Pulmonary artery endothelial cell (primary cell): Measurements from ENCODE around the gene GRM1. TPM values are rescaled to one million over a fixed set of nuclear protein-coding genes. Genes with fewer than 3 reads are reported as not detected.

Source experiments
- DNase-seq: peaks from one replicate; pipeline ENCODE4 v3.0.0-alpha.2; 2011; ENCODE audit warnings: low read depth, low spot score
- total RNA-seq: library from RNA; depleted of rRNA; stranded (reverse); fragments of >200 nt; gene quantifications from 2 replicates; pipeline ENCODE4 v1.2.3, GENCODE V29; 2014

GRM1 gene
- total RNA-seq, result under 0.01 TPM in 2 replicates

DNA sequence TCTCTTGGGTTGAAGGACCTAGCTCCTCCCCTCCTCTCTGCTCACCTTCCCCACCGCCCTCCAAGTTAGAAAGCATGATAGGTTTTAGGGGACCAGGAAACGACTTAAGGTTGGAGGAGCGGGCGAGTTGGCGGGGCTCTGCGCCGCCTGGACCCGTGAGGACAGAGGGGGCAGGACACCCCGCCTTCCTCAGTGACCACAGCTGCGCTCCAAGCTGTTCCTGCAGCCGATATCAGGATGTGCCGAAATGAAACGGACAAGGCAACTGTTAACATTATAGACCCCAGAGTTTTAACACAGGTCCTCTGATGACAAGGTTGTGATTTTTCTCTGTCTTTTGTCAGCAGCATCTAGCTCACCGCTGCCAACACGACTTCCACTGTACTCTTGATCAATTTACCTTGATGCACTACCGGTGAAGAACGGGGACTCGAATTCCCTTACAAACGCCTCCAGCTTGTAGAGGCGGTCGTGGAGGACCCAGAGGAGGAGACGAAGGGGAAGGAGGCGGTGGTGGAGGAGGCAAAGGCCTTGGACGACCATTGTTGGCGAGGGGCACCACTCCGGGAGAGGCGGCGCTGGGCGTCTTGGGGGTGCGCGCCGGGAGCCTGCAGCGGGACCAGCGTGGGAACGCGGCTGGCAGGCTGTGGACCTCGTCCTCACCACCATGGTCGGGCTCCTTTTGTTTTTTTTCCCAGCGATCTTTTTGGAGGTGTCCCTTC is at the start of gene GRM1:
Gene GRM1 (plus strand): TSS at position 212 of the 722 bp plus-strand sequence. CDS start 456 bp downstream, at position 668.
- DNase-seq, result no peak

DNA sequence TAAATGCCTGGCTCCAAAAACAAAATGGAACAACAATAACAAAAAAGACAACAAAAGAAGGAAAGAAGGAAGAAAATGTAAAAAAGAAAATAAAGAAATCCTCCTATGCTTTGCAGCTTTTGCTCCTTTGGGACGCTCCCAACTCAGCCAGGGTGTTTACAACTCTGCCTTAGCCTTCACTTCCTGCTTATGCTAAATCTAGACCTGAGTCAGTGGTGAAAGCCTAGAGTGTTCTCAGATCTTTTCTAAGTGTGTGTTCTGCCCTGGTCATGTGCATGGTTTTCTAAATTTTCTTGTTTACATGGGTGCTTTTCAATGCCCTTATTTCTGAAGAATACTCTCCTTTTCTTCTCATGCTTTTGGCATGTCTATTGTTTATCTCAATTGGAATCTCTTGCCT is 19.5 kb upstream of the GRM1 start:
- DNase-seq, result no peak

DNA sequence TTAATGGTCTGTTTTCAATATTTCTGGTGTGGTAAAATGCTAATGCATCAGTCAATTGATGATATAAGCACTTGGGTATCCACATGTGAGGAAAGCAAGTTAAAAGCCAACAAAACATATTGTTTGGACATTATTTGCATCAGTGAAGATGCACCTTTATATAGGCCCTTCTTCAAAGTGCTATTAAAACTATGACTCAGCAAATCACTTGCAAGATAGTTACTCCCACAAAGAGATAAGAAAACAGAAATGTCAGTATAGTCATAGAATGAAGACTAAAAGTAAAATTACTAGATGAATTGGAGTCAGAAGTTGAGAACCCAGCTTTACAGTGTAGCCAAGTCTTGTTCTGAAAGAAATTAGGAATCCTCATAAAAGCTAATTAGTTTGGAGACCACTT is 14.6 kb upstream of the GRM1 start:
- DNase-seq, result no peak

DNA sequence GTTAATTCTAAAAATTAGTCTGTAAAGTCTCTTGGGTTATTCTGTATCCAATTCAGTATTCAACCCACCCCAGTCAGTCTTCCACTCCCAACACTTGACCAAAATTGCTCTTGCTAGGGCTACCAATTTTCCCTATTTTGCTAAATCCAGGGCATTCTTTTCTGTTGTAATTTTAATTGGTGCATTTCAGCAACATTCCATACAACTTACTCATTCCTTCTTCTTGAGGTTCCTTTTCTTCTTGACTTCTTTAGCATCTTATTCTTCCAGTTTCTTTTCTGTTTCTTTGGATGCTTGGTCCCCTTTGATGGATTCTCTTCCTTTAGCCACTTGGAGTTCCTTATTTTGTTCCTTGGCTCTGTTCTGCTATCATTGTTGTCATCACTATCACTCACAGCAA is 11.2 kb upstream of the GRM1 start:
- no peak for DNase-seq

DNA sequence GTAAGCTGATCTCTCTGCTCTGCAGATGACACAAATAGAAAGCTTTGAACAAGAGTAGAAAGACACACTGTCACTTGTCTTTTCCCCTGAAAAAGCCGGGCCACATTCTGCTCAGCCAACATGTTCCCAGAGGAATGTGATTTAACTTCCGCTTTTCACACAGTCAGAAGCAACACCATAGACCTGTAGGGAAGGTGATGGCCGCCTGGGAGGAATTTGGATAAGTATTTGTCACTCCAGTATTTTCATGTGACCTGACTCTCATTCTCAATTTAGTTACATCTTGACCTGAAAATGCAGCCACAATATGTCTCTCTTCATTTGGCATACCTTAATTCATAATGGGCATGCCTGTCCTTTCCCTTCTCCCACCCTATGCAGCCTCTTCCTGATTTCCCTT is 2.0 kb upstream of the GRM1 start:
- no peak for DNase-seq

DNA sequence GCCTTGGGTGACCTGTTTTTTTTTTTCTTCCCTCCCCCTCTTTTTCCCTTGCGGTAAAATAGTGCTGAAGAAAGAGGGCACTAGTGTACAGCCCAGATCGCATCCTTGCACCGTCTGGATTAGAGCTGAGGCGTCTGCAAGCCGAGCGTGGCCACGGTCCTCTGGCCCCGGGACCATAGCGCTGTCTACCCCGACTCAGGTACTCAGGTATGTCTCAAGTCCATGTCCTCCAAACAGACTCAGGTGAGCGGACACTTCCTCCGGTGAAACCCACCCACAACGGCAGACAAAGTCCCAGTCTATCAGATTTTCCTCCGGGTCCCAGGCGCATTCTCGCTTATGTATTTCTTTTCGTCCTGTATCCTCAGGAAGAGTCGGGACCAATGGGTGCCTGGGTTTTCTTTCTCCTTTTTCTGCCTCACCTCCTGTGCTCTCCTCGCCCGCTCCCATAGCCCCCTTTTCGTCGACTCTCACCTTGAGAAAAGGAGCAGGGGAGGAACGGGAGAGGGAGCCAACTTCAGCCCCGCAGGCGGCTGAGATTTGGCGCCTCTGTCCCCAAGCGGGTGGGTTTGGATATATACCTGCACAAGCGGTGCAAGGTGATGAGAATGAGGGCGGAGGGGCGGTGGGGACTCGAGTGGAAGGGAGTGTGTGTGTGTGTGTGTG is 1.1 kb upstream of the GRM1 start:
- DNase-seq, result no peak

DNA sequence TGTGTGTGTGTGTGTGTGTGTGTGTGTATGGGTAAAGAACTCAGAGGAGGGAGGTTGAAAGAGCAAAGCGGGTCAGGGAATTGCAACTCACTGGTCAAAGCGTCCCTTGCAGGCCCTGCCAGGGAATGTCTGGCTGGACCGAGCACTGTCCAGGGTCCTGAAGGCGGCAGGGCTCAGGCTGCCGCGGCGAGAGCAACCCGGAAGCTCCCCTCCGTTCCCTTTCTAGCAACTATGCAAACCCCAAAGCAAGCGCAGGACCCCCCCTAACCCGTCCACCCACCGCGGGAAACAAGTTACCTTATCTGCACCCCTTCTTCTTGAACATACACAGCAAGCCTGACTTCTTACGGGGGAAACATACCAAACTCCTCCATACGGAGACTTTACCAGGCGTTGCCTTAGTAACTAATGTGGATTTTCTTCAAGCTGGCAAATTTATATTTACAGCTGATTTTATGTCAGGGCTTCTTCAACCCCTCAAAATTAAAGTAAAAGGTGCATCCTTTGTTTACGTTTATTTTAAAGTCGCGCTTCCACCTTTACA is 538 bp upstream of the GRM1 start:
- no peak for DNase-seq

DNA sequence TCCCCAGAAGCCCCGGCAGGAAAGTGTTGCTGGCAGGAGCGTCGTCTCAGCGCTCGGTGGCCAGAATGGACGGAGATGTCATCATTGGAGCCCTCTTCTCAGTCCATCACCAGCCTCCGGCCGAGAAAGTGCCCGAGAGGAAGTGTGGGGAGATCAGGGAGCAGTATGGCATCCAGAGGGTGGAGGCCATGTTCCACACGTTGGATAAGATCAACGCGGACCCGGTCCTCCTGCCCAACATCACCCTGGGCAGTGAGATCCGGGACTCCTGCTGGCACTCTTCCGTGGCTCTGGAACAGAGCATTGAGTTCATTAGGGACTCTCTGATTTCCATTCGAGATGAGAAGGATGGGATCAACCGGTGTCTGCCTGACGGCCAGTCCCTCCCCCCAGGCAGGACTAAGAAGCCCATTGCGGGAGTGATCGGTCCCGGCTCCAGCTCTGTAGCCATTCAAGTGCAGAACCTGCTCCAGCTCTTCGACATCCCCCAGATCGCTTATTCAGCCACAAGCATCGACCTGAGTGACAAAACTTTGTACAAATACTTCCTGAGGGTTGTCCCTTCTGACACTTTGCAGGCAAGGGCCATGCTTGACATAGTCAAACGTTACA is 817 bp downstream of the GRM1 start:
- DNase-seq, result no peak

DNA sequence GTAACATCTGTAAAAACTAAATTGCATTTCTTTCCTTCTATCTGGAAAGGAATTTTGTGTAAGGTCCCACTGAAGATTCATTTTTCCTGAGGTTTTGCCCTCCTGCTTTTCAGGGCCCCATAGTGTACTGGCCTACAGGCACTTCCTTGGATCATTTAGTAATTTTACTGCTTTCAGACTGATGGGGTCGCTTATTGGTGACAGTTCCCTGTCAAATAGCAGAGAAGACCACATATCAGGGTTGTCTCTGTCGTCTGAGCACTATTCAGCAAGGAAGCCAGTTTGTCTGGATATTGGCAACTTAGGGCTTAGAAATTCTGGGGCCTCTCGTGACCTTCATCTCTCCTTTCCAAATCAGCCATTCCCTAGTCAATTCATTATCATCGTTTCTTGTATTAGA is 3.5 kb downstream of the GRM1 start:
- no peak for DNase-seq

DNA sequence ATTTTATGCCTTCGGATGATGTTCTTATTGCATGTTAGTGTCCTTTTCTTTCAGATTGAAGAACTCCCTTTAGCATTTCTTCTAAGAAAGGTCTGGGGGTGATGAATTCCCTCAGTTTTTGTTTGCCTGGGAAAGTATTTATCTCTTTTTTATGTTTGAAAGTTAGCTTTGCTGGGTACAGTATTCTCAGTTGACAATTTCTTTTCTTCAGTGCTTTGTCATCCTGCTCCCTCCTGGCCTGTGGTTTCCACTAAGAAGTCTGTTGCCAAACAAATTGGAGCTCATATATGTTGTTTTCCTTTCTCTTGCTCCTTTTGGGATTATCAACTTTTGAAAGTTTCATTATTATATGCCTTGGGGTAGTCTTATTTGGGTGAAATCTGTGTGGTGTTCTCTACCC is 11.5 kb downstream of the GRM1 start:
- DNase-seq, result no peak

DNA sequence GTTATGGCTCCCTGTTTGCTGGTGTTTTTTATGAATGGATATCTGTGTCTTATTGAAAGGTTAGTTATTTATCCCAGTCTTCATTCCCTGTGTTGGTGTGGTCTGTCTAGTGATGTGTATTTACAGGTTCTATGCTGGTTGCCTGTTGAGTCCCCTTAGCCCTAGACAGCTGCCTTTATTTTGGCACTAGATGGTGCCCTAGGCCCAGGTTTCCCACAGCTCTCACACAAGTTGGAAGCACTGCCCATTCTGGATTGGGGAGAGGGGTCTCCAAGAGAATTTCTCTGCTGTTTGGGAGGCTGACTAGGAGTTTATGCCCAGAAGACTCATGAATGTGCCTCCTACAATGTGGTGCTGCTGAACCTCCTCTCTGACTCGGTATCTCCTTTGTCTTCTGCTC is 12.4 kb downstream of the GRM1 start:
- peak; percentile 13 for DNase-seq

DNA sequence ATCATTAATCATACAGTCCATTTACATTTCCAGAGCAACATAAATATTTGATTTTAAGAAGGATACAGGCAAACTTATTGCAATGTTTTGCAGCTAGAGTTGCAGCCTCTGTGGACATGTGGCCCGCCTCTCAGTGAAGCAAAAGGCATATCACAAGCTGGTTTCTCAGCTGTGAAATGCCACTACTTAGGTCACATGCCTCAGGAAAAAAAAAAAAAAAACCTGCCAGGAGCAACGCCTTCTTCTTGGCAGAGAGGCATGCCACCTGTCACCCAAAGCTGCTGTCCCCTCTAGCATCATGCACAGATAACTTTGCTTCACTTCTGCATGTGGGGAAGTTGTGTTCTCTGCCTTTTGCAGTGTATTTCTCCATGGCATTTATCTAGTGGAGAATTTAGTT is 18.5 kb downstream of the GRM1 start:
- no peak for DNase-seq

DNA sequence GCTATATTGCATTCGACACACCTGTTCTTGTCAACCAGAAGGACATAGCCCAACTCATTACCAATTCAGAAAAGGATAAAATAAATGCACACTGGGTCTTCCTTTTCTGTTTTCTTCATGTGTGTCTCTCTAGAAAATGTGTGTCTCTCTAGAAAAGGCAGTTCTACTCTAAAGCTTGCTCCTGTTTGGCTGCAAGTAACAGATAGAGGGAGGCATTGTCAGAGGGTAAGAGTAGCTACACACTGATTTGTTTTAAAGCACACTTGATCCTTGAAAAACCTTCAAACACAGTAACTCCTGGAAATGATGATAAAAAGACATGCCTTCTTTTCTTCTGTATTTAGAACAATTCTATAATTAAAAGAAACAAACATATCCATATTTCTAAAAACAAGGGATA is 21.3 kb downstream of the GRM1 start:
- no peak for DNase-seq

DNA sequence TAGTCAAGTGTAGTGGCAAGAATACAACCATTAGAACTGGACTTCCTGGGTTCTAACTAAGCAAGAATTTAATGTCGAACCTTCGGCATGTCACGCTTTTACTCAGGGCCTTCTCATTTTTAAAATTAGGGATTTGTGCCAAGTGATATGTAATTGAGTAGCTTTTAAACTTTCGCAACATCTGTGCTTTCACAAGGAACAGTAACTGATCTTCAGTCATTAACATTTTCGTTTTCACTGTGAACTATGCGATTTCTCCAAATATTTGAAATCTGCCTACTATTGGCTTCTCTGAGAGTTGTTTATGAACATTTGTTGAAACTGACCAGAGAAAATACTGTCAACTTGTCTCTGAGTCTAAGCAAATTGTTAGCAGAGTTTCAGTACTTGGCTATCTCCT is 27.6 kb downstream of the GRM1 start:
- no peak for DNase-seq

DNA sequence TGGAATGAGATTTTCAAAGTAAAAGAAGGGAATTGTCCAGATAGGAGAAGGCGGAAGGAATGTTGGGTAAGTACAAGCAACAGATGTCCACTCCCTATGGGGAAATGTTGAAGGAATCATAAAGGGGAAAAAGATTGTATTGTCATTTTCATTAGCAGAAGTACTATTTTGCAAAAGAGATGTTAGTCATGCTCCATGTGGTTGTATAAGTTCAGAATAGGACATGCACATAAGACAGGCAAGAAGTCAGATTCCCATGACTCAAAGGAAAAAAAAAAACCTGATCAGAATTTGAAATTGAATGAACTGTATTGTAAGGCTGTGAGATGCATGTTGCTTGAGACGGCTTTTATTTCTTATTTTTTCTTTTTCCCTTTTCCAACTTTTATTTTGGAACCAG is 36.8 kb downstream of the GRM1 start:
- DNase-seq, result no peak

DNA sequence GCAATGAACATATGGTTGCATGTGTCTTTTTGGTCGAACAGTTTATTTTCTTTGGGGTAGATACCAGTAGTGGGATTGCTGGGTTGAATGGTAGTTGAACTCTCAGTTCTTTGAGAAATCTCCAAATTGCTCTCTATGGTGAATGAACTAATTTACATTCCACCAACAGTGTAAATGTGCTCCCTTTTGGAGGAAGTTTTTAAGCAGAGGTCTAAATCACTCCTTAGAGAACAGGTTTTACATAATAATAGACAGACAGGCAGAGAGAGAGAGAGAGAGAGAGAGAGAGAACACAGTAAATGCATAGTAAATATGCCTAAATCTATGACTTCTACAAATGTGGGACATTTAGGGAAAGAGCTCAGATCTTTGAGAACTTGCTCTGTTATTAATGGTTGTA is 37.6 kb downstream of the GRM1 start:
- no peak for DNase-seq

DNA sequence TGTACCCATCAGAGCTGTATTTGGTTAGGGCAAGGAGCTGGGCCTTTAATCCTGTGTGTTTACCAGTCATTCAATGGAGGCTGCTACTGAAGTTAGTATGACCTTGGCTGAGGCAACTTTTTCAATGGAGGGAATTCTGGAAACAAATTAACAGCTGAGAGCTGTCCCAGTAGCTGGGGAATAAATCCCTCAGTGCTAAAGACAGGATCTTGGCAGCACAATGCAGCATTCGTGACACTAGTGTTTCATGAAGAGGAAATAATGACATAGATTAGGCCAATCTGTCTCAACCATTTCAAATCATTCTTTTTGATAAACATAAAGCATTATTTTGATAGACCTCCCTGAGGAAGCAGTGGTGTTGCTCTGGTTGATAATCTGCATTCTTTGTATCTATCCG is 42.9 kb downstream of the GRM1 start:
- no peak for DNase-seq

DNA sequence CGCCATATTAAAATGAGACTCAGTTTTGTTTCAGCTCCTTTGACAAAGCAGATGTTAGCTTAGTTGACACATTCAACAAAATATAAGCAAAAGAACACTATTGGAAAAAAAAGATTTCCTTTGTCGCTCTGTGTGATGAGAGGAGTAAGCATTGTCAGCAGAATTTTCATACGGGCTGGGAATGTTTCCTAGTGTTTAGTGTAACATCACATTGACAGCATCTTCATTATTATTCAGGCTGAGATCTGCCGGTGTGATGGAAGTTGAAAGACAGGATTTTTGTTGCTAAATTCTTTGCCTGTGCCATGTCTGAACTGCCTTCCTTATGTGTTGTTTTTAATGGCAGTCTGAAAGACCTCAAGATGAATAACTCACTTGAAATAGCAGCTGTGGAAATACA is 49.1 kb downstream of the GRM1 start:
- DNase-seq, result no peak

DNA sequence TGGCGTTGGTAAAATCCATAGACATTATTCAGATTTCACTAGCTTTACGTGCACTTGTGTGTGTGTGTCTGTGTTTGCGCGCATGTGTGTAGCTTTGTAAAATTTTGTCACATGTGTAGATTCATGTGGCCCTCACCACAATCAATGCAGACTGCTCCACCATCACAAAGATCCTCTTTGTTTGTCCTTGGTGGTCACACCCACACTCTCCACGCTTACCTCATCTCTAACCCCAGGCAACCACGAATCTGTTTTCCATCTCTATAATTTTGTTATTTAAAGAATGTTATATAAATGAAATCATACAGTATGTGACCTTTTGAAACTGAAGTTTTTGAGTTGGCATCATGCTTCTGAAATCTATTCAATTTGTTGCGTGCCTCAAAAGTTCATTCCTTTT is 58.5 kb downstream of the GRM1 start:
- DNase-seq, result no peak

DNA sequence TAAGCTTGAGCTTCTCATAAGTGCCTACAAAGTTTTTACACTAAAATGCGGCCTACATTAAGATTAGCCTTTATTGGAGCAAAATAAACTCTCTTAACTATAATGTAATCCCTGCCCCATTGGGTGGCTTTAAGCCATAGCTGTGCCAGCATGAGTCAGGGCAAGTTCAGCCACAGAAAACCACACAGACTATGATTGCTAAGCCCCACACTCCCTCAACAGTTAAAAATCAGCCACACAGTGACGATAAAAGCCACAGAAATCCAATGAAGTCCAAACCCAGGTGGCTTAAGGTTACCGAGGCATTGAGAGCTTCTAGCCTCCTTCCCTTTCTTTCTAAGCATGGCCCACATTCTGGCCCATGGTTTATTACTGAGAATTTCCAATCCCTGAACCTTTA is 61.6 kb downstream of the GRM1 start:
- DNase-seq, result no peak

DNA sequence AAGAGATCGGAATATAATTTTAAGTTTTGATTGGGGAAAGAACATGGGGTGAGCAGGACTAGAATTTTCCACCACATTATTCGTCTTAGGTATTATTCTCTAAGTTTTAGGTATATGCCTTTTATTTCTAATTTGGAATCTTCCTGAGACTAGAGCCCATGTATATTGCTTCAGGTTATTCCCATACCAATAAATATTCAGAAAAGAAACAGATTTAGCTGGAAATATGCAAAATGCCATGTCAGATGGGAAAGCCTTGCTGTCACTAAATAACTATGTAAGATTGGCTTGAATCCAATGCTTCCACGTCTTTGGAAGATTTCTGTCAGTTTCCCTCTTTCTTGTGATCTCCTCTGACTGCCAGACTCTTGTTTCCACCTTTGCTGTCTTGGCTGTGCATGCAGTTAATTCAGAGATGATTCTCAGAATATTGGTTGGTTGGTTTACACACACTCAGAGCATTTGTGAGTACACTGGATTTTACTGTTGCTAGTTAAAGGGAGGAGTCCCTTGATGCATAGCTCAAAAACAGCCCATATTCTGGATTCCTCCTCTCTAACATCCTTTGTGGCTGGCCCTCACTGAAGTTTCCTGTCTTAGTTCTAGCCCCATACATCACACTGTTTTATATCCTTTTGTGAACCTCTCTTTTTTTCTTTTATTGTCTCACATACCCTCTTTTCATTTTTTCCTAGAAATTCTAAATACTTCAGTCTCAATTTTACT is 64.3 kb downstream of the GRM1 start:
- no peak for DNase-seq

DNA sequence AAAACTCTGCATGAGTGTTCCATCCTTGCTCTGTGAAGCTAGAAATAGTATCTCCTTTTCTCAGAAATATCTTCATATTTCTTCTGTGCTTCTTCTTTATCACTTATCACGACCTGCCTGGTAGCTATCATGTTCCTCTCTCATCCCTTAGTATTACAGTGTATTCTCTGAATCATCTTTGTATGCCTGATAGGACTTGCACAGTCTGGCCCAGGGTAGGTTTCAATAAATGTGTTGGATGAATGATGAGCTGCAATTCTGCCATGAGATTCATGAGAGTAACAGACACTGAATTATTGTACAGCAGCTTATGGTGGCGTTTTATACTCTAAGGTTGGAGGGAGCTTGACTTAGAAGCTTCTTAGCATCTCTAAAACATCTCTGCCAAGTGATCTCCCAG is 66.6 kb downstream of the GRM1 start:
- DNase-seq, result no peak
